Neural cell (in vitro differentiated cells): Measurements from ENCODE around the gene RILPL2. TPM values are rescaled to one million over a fixed set of nuclear protein-coding genes. Genes with fewer than 3 reads are reported as not detected.

ENCODE experiments used
- H2AFZ ChIP-seq: fragments of 200-600, 300-800 bp; sonication (generic), shearing (Covaris generic); 2 replicates; pipeline ENCODE4 v1.6.0; 2014; ENCODE audit warnings: low read depth, mild to moderate bottlenecking, antibody characterized with exemption, low read length, moderate library complexity
- H3F3A ChIP-seq: fragments of 200-600 bp; shearing (Covaris generic); 2 replicates; pipeline ENCODE4 v1.6.1; 2016; ENCODE audit warnings: mild to moderate bottlenecking, moderate library complexity, mixed read lengths, antibody characterized with exemption, low read length; ENCODE audit not compliant: insufficient read depth, poor library complexity, severe bottlenecking
- H3K27ac ChIP-seq: fragments of 200-600, 300-800 bp; sonication (generic), shearing (Covaris generic); 2 replicates; pipeline ENCODE4 v1.5.1; 2014; ENCODE audit warnings: mild to moderate bottlenecking, low read length, moderate library complexity
- H3K27me3 ChIP-seq: fragments of 300-800, 200-600 bp; sonication (generic), shearing (Covaris generic); 2 replicates; pipeline ENCODE4 v1.6.0; 2014; ENCODE audit warnings: mild to moderate bottlenecking, low read depth, low read length, moderate library complexity; ENCODE audit not compliant: insufficient read depth
- H3K36me3 ChIP-seq: fragments of 300-800, 200-600 bp; sonication (generic), shearing (Covaris generic); 2 replicates; pipeline ENCODE4 v1.5.1; 2014; ENCODE audit warnings: mild to moderate bottlenecking, antibody characterized with exemption, low read length, moderate library complexity; ENCODE audit not compliant: insufficient read depth
- H3K4me2 ChIP-seq: fragments of 300-800, 200-600 bp; sonication (generic), shearing (Covaris generic); 2 replicates; pipeline ENCODE4 v1.6.0; 2014; ENCODE audit warnings: mild to moderate bottlenecking, low read length
- H3K4me3 ChIP-seq: fragments of 300-800, 200-600 bp; sonication (generic), shearing (Covaris generic); 2 replicates; pipeline ENCODE4 v1.5.1; 2014; ENCODE audit warnings: mild to moderate bottlenecking, low read length, moderate library complexity
- H3K79me2 ChIP-seq: fragments of 200-600 bp; shearing (Covaris generic); replicated peaks from 2 replicates; pipeline ENCODE4 v1.6.0; 2014; ENCODE audit warnings: mild to moderate bottlenecking, low read length, moderate library complexity; ENCODE audit not compliant: insufficient read depth
- H3K9ac ChIP-seq: fragments of 300-800, 200-600 bp; sonication (generic), shearing (Covaris generic); 2 replicates; pipeline ENCODE4 v1.6.1; 2016; ENCODE audit warnings: mild to moderate bottlenecking, low read length, mixed read lengths
- H3K9me2 ChIP-seq: fragments of 200-600 bp; shearing (Covaris generic); 2 replicates; pipeline ENCODE4 v1.6.1; 2016; ENCODE audit warnings: mild to moderate bottlenecking, low read length, mixed read lengths; ENCODE audit not compliant: insufficient read depth
- H3K9me3 ChIP-seq: fragments of 200-600, 300-800 bp; sonication (generic), shearing (Covaris generic); 2 replicates; pipeline ENCODE4 v1.6.1; 2016; ENCODE audit warnings: mild to moderate bottlenecking, mixed run types, low read length, moderate library complexity, mixed read lengths
- H4K20me1 ChIP-seq: fragments of 200-600 bp; shearing (Covaris generic); 2 replicates; pipeline ENCODE4 v1.6.1; 2016; ENCODE audit warnings: mild to moderate bottlenecking, mixed run types; ENCODE audit not compliant: insufficient read depth
- EP300 ChIP-seq: fragments of 450-650 bp; conservative IDR thresholded peaks from 2 replicates; pipeline ENCODE4 v1.6.1; 2014; ENCODE audit warnings: antibody characterized with exemption, mild to moderate bottlenecking, moderate library complexity; ENCODE audit not compliant: poor library complexity, severe bottlenecking
- EZH2 ChIP-seq: fragments of 200-600, 300-800 bp; shearing (Covaris generic), sonication (generic); IDR thresholded peaks from 2 replicates; pipeline ENCODE4 v1.6.1; 2014; ENCODE audit warnings: antibody characterized with exemption, low read length, borderline replicate concordance, mild to moderate bottlenecking; ENCODE audit not compliant: insufficient read depth, poor library complexity, severe bottlenecking
- MXI1 ChIP-seq: fragments of 450-650 bp; conservative IDR thresholded peaks from 2 replicates; pipeline ENCODE4 v1.6.1; 2014; ENCODE audit warnings: antibody characterized with exemption, mild to moderate bottlenecking; ENCODE audit not compliant: poor library complexity, severe bottlenecking
- POLR2AphosphoS5 ChIP-seq: IDR thresholded peaks from 2 replicates; pipeline ENCODE4 v1.6.1; 2012
- RAD21 ChIP-seq: fragments of 450-650 bp; conservative IDR thresholded peaks from 2 replicates; pipeline ENCODE4 v1.6.1; 2014; ENCODE audit warnings: antibody characterized with exemption, mild to moderate bottlenecking, moderate library complexity
- TAF1 ChIP-seq: IDR thresholded peaks from 2 replicates; pipeline ENCODE4 v1.6.1; 2012; ENCODE audit warnings: low read depth
- polyA plus RNA-seq: library from polyadenylated mRNA; depleted of rRNA; stranded (reverse); fragments of >200 nt; gene quantifications from 2 replicates; pipeline ENCODE4 v1.2.3, GENCODE V29; 2014
- TF ChIP-seq, protein P1 (sequence below): IDR thresholded peaks from 2 replicates; pipeline ENCODE4 v1.6.1; 2012; ENCODE audit warnings: borderline replicate concordance
- TF ChIP-seq, protein P2 (sequence below): fragments of 450-650 bp; IDR thresholded peaks from 2 replicates; pipeline ENCODE4 v1.5.1; 2014; ENCODE audit warnings: antibody characterized with exemption, mild to moderate bottlenecking, moderate library complexity; ENCODE audit not compliant: poor library complexity, severe bottlenecking

Gene RILPL2
- polyA plus RNA-seq, 1 donor from 2014 or later = 0.07 TPM

DNA sequence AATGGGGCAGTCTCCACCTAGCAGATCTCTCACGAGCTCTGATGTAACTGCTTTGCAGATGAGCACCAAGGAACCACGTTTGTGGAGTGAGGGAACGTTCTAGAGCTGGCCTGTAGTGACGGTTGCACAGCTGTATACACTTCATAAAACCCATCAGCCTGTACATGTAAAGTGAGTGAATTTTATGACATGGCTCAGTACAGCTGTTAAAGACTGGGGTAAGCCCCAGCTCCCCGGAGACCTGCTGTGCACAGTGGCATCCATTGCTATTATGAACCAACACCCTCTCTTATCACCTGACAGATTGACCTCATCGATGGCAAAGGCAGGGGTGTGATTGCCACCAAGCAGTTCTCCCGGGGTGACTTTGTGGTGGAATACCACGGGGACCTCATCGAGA, 31.9 kb downstream of the RILPL2 start:
- no peak overlapping the region for H3K9ac ChIP-seq
- no peaks in the 10 kb centered on the region for H3F3A ChIP-seq
- H3K36me3 ChIP-seq = peaks cover 6% of the 10 kb centered on the region
- TF ChIP-seq EZH2 (no peak), POLR2AphosphoS5 (no peak), RAD21 (no peak), EP300 (no peak), TAF1 (no peak), MXI1 (no peak)
- TF ChIP-seq, protein P1, sequence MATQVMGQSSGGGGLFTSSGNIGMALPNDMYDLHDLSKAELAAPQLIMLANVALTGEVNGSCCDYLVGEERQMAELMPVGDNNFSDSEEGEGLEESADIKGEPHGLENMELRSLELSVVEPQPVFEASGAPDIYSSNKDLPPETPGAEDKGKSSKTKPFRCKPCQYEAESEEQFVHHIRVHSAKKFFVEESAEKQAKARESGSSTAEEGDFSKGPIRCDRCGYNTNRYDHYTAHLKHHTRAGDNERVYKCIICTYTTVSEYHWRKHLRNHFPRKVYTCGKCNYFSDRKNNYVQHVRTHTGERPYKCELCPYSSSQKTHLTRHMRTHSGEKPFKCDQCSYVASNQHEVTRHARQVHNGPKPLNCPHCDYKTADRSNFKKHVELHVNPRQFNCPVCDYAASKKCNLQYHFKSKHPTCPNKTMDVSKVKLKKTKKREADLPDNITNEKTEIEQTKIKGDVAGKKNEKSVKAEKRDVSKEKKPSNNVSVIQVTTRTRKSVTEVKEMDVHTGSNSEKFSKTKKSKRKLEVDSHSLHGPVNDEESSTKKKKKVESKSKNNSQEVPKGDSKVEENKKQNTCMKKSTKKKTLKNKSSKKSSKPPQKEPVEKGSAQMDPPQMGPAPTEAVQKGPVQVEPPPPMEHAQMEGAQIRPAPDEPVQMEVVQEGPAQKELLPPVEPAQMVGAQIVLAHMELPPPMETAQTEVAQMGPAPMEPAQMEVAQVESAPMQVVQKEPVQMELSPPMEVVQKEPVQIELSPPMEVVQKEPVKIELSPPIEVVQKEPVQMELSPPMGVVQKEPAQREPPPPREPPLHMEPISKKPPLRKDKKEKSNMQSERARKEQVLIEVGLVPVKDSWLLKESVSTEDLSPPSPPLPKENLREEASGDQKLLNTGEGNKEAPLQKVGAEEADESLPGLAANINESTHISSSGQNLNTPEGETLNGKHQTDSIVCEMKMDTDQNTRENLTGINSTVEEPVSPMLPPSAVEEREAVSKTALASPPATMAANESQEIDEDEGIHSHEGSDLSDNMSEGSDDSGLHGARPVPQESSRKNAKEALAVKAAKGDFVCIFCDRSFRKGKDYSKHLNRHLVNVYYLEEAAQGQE = no peak
- TF ChIP-seq, protein P2, sequence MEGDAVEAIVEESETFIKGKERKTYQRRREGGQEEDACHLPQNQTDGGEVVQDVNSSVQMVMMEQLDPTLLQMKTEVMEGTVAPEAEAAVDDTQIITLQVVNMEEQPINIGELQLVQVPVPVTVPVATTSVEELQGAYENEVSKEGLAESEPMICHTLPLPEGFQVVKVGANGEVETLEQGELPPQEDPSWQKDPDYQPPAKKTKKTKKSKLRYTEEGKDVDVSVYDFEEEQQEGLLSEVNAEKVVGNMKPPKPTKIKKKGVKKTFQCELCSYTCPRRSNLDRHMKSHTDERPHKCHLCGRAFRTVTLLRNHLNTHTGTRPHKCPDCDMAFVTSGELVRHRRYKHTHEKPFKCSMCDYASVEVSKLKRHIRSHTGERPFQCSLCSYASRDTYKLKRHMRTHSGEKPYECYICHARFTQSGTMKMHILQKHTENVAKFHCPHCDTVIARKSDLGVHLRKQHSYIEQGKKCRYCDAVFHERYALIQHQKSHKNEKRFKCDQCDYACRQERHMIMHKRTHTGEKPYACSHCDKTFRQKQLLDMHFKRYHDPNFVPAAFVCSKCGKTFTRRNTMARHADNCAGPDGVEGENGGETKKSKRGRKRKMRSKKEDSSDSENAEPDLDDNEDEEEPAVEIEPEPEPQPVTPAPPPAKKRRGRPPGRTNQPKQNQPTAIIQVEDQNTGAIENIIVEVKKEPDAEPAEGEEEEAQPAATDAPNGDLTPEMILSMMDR = no peak
- no peaks in the 10 kb centered on the region for H4K20me1 ChIP-seq
- no peak overlapping the region for H3K4me3 ChIP-seq
- no peaks in the 10 kb centered on the region for H3K9me3 ChIP-seq
- no peak overlapping the region for H2AFZ ChIP-seq
- H3K9me2 ChIP-seq = no peaks in the 10 kb centered on the region
- H3K27ac ChIP-seq = no peak overlapping the region
- H3K4me2 ChIP-seq = no peak overlapping the region
- no peaks in the 10 kb centered on the region for H3K27me3 ChIP-seq
- no peaks in the 10 kb centered on the region for H3K79me2 ChIP-seq

DNA sequence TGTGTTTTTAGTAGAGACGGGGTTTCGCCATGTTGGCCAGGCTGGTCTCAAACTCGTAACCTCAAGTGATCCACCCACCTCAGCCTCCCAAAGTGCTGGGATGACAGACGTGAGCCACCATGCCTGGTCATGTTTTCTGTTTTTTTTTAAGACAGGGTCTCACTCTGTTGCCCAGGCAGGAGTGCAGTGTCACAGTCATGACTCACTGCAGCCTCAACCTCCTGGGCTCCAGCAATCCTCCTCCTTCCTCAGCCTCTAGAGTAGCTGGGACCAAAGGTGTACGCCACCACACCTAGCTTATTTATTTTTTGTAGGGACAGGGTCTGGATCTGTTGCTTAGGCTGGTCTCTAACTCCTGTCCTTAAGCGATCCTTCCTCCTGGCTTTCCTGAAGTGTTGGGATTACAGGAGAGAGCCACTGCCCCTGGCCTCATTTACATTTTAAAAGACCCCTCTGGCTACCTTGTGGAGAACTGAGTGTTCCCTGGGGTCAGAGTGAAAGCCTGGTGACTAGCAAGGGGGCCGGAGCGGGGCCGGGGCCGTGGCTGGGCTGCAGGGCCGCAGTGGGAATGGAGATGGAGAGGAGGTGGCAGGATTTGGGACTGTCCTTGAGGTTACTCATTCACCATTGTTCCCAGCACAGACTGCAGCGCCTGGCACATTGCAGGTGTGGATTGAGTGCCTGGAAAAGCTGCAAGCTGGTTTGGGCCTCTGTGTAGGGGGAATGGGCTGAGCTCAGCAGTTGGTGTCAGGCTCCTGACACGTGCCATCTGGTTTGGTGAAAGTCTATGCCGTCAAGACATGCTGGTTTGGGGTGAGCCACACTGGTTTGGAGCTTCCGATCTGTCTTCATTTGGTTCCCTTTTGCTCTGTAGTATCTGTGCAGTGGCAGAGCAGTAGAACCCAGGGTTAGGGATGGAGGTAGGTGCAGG, 34.5 kb downstream of the RILPL2 start:
- Histone ChIP-seq H3K4me2 (no peak overlapping the region), H3K9ac (no peak overlapping the region), H3K9me3 (no peaks in the 10 kb centered on the region), H3F3A (no peaks in the 10 kb centered on the region), H3K9me2 (no peaks in the 10 kb centered on the region), H3K36me3 (peaks cover 9% of the 10 kb centered on the region), H3K79me2 (no peaks in the 10 kb centered on the region), H3K27me3 (no peaks in the 10 kb centered on the region), H2AFZ (no peak overlapping the region), H4K20me1 (no peaks in the 10 kb centered on the region), H3K4me3 (no peak overlapping the region), H3K27ac (no peak overlapping the region)
- no peak for TF ChIP-seq MXI1
- TF ChIP-seq RAD21 = no peak
